Erythroblast (primary cell): ENCODE measurements around the gene TNIK.

ENCODE experiments used
- GATA1 ChIP-seq: IDR thresholded peaks from 2 replicates; pipeline ENCODE4 v1.6.1; 2011; ENCODE audit warnings: low read depth, mild to moderate bottlenecking, control low read depth, low read length, moderate library complexity
- POLR2A ChIP-seq: IDR thresholded peaks from 2 replicates; pipeline ENCODE4 v1.6.1; 2011; ENCODE audit warnings: mild to moderate bottlenecking, low read length

DNA sequence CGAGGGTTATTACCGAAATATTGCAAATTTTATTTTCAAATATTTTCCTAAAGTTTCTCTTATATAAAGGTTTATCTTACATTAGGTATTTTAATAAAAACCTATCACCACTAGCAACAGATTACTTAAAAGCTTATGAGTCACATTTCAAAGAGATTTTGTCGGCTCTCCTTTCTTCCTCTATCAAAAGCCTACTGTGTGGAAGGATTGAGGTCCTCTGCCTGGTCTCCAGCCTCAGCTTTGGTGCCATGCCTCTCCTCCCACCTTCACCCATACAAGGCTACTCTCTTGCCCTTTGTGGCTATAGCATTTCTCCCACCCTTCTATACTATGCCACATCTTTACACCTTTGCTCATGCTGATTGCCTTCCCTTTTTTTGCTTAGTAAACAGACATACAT is 199.3 kb downstream of the TNIK start:
- TF ChIP-seq POLR2A = no peak
- TF ChIP-seq GATA1 = no peak
